Stomach (tissue), 9 donors: ENCODE measurements around the gene SPINK13. TPM values are rescaled to one million over a fixed set of nuclear protein-coding genes. Genes with fewer than 3 reads are reported as not detected.

ENCODE experiments used
- DNase-seq, 2 donors: peaks; one replicate each; pipeline versions ENCODE4 v3.0.0 to v3.0.0-alpha.2; 2013 to 2019
- H3K27ac ChIP-seq, 5 donors: fragments of 200-600 bp in 4 of 5; sonication (generic) in 4 of 5; one replicate each; pipeline ENCODE4 v1.5.1; 2013 to 2019; ENCODE audit warnings: mild to moderate bottlenecking in 1 of 5, moderate library complexity in 1 of 5
- H3K27me3 ChIP-seq, 3 donors: fragments of 200-600 bp; sonication (generic); one replicate each; pipeline ENCODE4 v1.5.1; 2017 to 2019; ENCODE audit warnings: mixed run types in 1 of 3
- H3K36me3 ChIP-seq, 4 donors: fragments of 200-600 bp; sonication (generic); 1 replicate in 3 of 4; 2 replicates in 1 of 4; pipeline ENCODE4 v1.5.1; 2016 to 2019
- H3K4me1 ChIP-seq, 4 donors: fragments of 200-600 bp; sonication (generic); one replicate each; pipeline ENCODE4 v1.5.1; 2016 to 2019
- H3K4me3 ChIP-seq, 4 donors: fragments of 200-600 bp; sonication (generic) in 3 of 4; one replicate each; pipeline ENCODE4 v1.5.1; 2016 to 2019; ENCODE audit warnings: mild to moderate bottlenecking in 1 of 4
- H3K9me3 ChIP-seq, 4 donors: fragments of 200-600 bp; sonication (generic); one replicate each; pipeline ENCODE4 v1.5.1; 2016 to 2019
- CTCF ChIP-seq, 7 experiments: fragments of 450-650 bp in 4 of 7; fragments of 200-600 bp in 3 of 7; sonication (generic) in 3 of 7; IDR thresholded peaks; one replicate each; pipeline ENCODE4 v1.5.1; 2016 to 2019; ENCODE audit warnings: antibody characterized with exemption in 7 of 7, control low read depth in 2 of 7, mild to moderate bottlenecking in 1 of 7
- EP300 ChIP-seq: sonication (generic); formaldehyde crosslinking; IDR thresholded peaks from one replicate; pipeline ENCODE4 v1.6.1; 2017; ENCODE audit warnings: antibody characterized with exemption
- POLR2A ChIP-seq, 4 donors: fragments of 450-650 bp; IDR thresholded peaks; one replicate each; pipeline ENCODE4 v1.6.1; 2016; ENCODE audit warnings: antibody characterized with exemption in 4 of 4, control low read depth in 2 of 4, mild to moderate bottlenecking in 1 of 4, moderate library complexity in 1 of 4
- POLR2AphosphoS5 ChIP-seq, 3 donors: sonication (generic); formaldehyde crosslinking; IDR thresholded peaks; one replicate each; pipeline ENCODE4 v1.6.1; 2016; ENCODE audit warnings: antibody characterized with exemption in 3 of 3
- whole genome bisulfite sequencing, 5 donors: extraction: QIAGEN DNeasy Blood & Tissue Kit in 3 of 5; methylation state at CpG; one replicate each; pipeline versions ENCODE4 v1.1.5 to v1.1.7; 2013 to 2018; 5-methylcytosine and 5-hydroxymethylcytosine counted together
- intact Hi-C: fragments of 100-400 bp; cut with DNase I; formaldehyde crosslinking; loops from one replicate; pipeline ENCODE4 v1.15.1; 2023; ENCODE audit warnings: low total_unique reads
- polyA plus RNA-seq, 3 donors: library from polyadenylated mRNA; stranded (reverse); fragments of 200-250 nt; gene quantifications; one replicate each; pipeline ENCODE4 v1.2.3, GENCODE V29; 2013
- small RNA-seq, 4 donors: library from RNA; depleted of rRNA; stranded (forward); fragments of <200 nt; gene quantifications; one replicate each; pipeline ENCODE3, GENCODE V24; 2016
- total RNA-seq, 5 donors: library from RNA; depleted of rRNA; stranded (reverse); fragments of >200 nt; gene quantifications; one replicate each; pipeline versions ENCODE4 v1.1.0 to v1.2.3, GENCODE V29; 2014 to 2016
- donor health status: healthy with polysubstance abuse.
- donor health status: Bipolar disorder and iron deficiency.
- donor health status: healthy.

The SPINK13 gene
- total and polyA plus RNA-seq, 8 donors, result 1.4 to 9.3 (median 1.5) TPM; not detected in 5

DNA sequence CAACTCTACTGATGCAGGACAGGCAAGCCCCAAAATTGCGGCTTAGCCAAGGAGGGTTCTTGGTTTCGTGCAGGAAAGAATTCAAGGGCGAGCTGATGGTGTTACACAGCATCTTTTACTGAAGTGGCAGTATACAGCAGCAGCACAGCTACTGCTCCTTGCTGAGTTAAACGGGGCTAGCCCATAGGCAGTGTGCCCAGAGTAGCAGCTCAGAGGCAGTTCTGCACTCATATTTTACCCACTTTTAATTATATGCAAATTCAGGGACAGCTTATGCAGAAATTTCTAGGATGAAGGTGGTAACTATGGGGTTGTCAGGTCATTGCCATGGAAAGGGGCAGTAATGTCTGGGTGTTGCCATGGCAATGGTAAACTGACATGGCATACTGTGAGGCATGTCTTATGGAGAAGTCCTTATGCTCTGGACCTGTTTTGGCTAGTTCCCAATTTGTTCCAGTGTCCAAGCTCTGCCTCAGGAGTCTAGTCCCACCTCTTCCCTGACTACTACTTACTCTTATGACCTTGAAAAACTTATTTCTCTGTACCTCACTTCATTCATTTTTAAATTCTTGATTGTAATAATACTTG is 64.8 kb downstream of the SPINK13 start:
- Histone ChIP-seq H3K4me1 (no peaks in the 10 kb centered on the region), H3K9me3 (peaks cover 0 to 8% (median 4%) of the 10 kb centered on the region in 4 donors), H3K27me3 (no peaks in the 10 kb centered on the region), H3K27ac (no peak overlapping the region), H3K36me3 (no peaks in the 10 kb centered on the region), H3K4me3 (no peak overlapping the region)
- intact Hi-C loops, result no loop called here
- TF ChIP-seq CTCF (IDR thresholded peaks at IDR 0.05) (no peak), POLR2A (IDR thresholded peaks at IDR 0.05) (no peak), EP300 (no peak), POLR2AphosphoS5 (IDR thresholded peaks at IDR 0.05) (no peak)
- WGBS, 5 donors, result 88 to 95% (median 92%) methylated on average over 4 of the region's 4 CpGs
- no peak for DNase-seq

- Histone ChIP-seq H3K27me3 (no peaks in the 10 kb centered on the region), H3K4me3 (no peak within 1 kb of the TSS), H3K36me3 (no peaks in the 10 kb centered on the region), H3K9me3 (peaks cover 0 to 8% (median 4%) of the 10 kb centered on the region in 4 donors), H3K4me1 (no peaks in the 10 kb centered on the region), H3K27ac (no peak within 1 kb of the TSS)
- intact Hi-C loops, result no loop called here
- 88 to 96% (median 92%) methylated on average over 3 of the region's 3 CpGs for WGBS, 5 donors
- no peak for DNase-seq
- TF ChIP-seq CTCF (IDR thresholded peaks at IDR 0.05) (no peak), POLR2A (IDR thresholded peaks at IDR 0.05) (no peak), EP300 (no peak), POLR2AphosphoS5 (IDR thresholded peaks at IDR 0.05) (no peak)
Observed at GRCh38 chr5:148335259-148335658, 66.7 kb downstream of the SPINK13 start, which contains the start of gene SPINK9. TSS of gene SPINK9 (plus strand) at chr5:148335559. CDS start at chr5:148335614, 55 bp downstream.

Small RNAs within 50 kb of the gene (small RNA-seq; reads per million reads assigned to genes)
- 0 reads per million in 4 donors for gene HMGN1P16

Other genes with a start within 250 kb of the SPINK13 start
- gene SPINK5, start 204.8 kb upstream of the SPINK13 start, total RNA-seq, result 1 to 10 TPM in 3 of 5 donors, under 1 TPM in 1, not detected in 1; 0.45 to 4.4 (median 2.0) TPM
- gene SPINK5, start 204.8 kb upstream of the SPINK13 start, polyA plus RNA-seq, result 100 to 1,000 TPM in 1 of 3 donors, 1 to 10 TPM in 1, under 1 TPM in 1; 0.75 to 117 (median 2.6) TPM
- gene SPINK14, start 100.2 kb upstream of the SPINK13 start, total RNA-seq, result not detected
- not detected for gene SPINK14, start 100.2 kb upstream of the SPINK13 start, polyA plus RNA-seq
- gene SPINK6, start 65.8 kb upstream of the SPINK13 start, total RNA-seq, result not detected
- gene SPINK6, start 65.8 kb upstream of the SPINK13 start, polyA plus RNA-seq, result not detected
- not detected for gene MARCOL, start 30.3 kb upstream of the SPINK13 start, total RNA-seq
- gene MARCOL, start 30.3 kb upstream of the SPINK13 start, polyA plus RNA-seq, result not detected
- gene SPINK7, start 43.6 kb downstream of the SPINK13 start, total RNA-seq, result not detected
- gene SPINK7, start 43.6 kb downstream of the SPINK13 start, polyA plus RNA-seq, result 10 to 100 TPM in 1 of 3 donors, 1 to 10 TPM in 1, not detected in 1; 4.9 to 55.8 TPM
- gene SPINK9, start 66.8 kb downstream of the SPINK13 start, total RNA-seq, result not detected
- not detected for gene SPINK9, start 66.8 kb downstream of the SPINK13 start, polyA plus RNA-seq
- 100 to 1,000 TPM in 2 of 5 donors, 10 to 100 TPM in 3; 16.3 to 119 (median 45.5) TPM for gene FBXO38, start 115.2 kb downstream of the SPINK13 start, total RNA-seq
- 10 to 100 TPM; 10.7 to 15.6 (median 11.4) TPM for gene FBXO38, start 115.2 kb downstream of the SPINK13 start, polyA plus RNA-seq